H9 (cell line): Measurements from ENCODE around the gene GTF2F2. TPM values are rescaled to one million over a fixed set of nuclear protein-coding genes. Genes with fewer than 3 reads are reported as not detected.

Experiments
- DNase-seq: peaks from one replicate; pipeline ENCODE4 v3.0.0-alpha.2; 2017
- H2AFZ ChIP-seq: one replicate; pipeline ENCODE4 v1.6.1; 2013; ENCODE audit warnings: mild to moderate bottlenecking, low read length, control low read depth, moderate library complexity
- H2AK5ac ChIP-seq: 2 replicates; pipeline ENCODE4 v1.6.1; 2013; ENCODE audit warnings: low read length, control low read depth, mixed read lengths; ENCODE audit not compliant: insufficient read length
- H2BK120ac ChIP-seq: one replicate; pipeline ENCODE4 v1.6.1; 2013; ENCODE audit warnings: low read depth, mild to moderate bottlenecking, low read length, control low read depth, inconsistent platforms; ENCODE audit not compliant: poor library complexity, severe bottlenecking
- H2BK12ac ChIP-seq: 2 replicates; pipeline ENCODE4 v1.6.1; 2013; ENCODE audit warnings: low read length, control low read depth, mixed read lengths, low read depth; ENCODE audit not compliant: insufficient read length
- H2BK15ac ChIP-seq: 2 replicates; pipeline ENCODE4 v1.6.1; 2013; ENCODE audit warnings: low read depth, low read length, control low read depth
- H2BK20ac ChIP-seq: one replicate; pipeline ENCODE4 v1.6.1; 2013; ENCODE audit warnings: low read depth, mild to moderate bottlenecking, low read length, control low read depth, inconsistent platforms; ENCODE audit not compliant: poor library complexity, severe bottlenecking
- H2BK5ac ChIP-seq: 2 replicates; pipeline ENCODE4 v1.6.1; 2013; ENCODE audit warnings: low read length, control low read depth, mixed read lengths; ENCODE audit not compliant: insufficient read length
- H3K14ac ChIP-seq: 2 replicates; pipeline ENCODE4 v1.6.1; 2013; ENCODE audit warnings: low read length, control low read depth; ENCODE audit not compliant: insufficient read depth
- H3K18ac ChIP-seq: 2 replicates; pipeline ENCODE4 v1.6.1; 2013; ENCODE audit warnings: low read depth, mild to moderate bottlenecking, mixed read lengths, low read length, control low read depth; ENCODE audit not compliant: insufficient read length
- H3K23ac ChIP-seq: 2 replicates; pipeline ENCODE4 v1.6.1; 2013; ENCODE audit warnings: low read length, control low read depth, mixed read lengths, low read depth; ENCODE audit not compliant: insufficient read length
- H3K23me2 ChIP-seq: 2 replicates; pipeline ENCODE4 v1.6.1; 2013; ENCODE audit warnings: low read depth, mild to moderate bottlenecking, mixed read lengths, low read length, control low read depth; ENCODE audit not compliant: insufficient read length, poor library complexity, severe bottlenecking
- H3K27ac ChIP-seq: 2 replicates; pipeline ENCODE4 v1.5.1; 2013; ENCODE audit warnings: low read length, control low read depth, mixed read lengths, low read depth; ENCODE audit not compliant: insufficient read length
- H3K27me3 ChIP-seq: 2 replicates; pipeline ENCODE4 v1.6.1; 2013; ENCODE audit warnings: low read length, control low read depth, inconsistent platforms; ENCODE audit not compliant: insufficient read depth
- H3K4ac ChIP-seq: 2 replicates; pipeline ENCODE4 v1.6.1; 2013; ENCODE audit warnings: low read depth, mild to moderate bottlenecking, control low read depth, inconsistent platforms, low read length, moderate library complexity
- H3K4me1 ChIP-seq: 2 replicates; pipeline ENCODE4 v1.6.1; 2013; ENCODE audit warnings: low read length, control low read depth, inconsistent platforms; ENCODE audit not compliant: insufficient read depth
- H3K4me2 ChIP-seq: 2 replicates; pipeline ENCODE4 v1.6.1; 2013; ENCODE audit warnings: low read length, control low read depth, mixed read lengths; ENCODE audit not compliant: insufficient read length, insufficient read depth
- H3K56ac ChIP-seq: 2 replicates; pipeline ENCODE4 v1.6.1; 2013; ENCODE audit warnings: low read depth, mild to moderate bottlenecking, mixed read lengths, low read length, control low read depth; ENCODE audit not compliant: insufficient read length
- H3K79me1 ChIP-seq: 2 replicates; pipeline ENCODE4 v1.6.1; 2013; ENCODE audit warnings: low read depth, mild to moderate bottlenecking, moderate library complexity, low read length, control low read depth, inconsistent platforms; ENCODE audit not compliant: insufficient read depth, poor library complexity, severe bottlenecking
- H3K79me2 ChIP-seq: 2 replicates; pipeline ENCODE4 v1.6.1; 2013; ENCODE audit warnings: low read length, control low read depth, inconsistent platforms; ENCODE audit not compliant: insufficient read depth
- H3K9ac ChIP-seq: 2 replicates; pipeline ENCODE4 v1.6.1; 2013; ENCODE audit warnings: low read length, control low read depth, mixed read lengths; ENCODE audit not compliant: insufficient read length; ENCODE audit errors: extremely low read depth
- H3K9me3 ChIP-seq: one replicate; pipeline ENCODE4 v1.6.1; 2013; ENCODE audit warnings: low read depth, low read length, inconsistent platforms; ENCODE audit not compliant: control insufficient read depth
- H3T11ph ChIP-seq: one replicate; pipeline ENCODE4 v1.6.1; 2013; ENCODE audit warnings: mild to moderate bottlenecking, low read length, control low read depth, inconsistent platforms
- H4K20me1 ChIP-seq: one replicate; pipeline ENCODE4 v1.6.1; 2013; ENCODE audit not compliant: control insufficient read depth, insufficient read length, insufficient read depth
- H4K5ac ChIP-seq: 2 replicates; pipeline ENCODE4 v1.6.1; 2013; ENCODE audit warnings: low read depth, mild to moderate bottlenecking, mixed read lengths, low read length, control low read depth; ENCODE audit not compliant: insufficient read length
- H4K8ac ChIP-seq: replicated peaks from 2 replicates; pipeline ENCODE4 v1.6.1; 2013; ENCODE audit warnings: low read length, control low read depth, mixed read lengths, low read depth; ENCODE audit not compliant: insufficient read length
- H4K91ac ChIP-seq: 2 replicates; pipeline ENCODE4 v1.6.1; 2013; ENCODE audit warnings: low read depth, mild to moderate bottlenecking, moderate library complexity, mixed read lengths, low read length, control low read depth; ENCODE audit not compliant: insufficient read length
- H3K27ac Mint-ChIP-seq, 3 experiments: 2 replicates in 2 of 3; 3 replicates in 1 of 3; pipeline ENCODE4 v1.8.0; 2020 to 2021; ENCODE audit warnings: mixed read lengths in 3 of 3, mild to moderate bottlenecking in 1 of 3, moderate library complexity in 1 of 3
- H3K27me3 Mint-ChIP-seq: 2 replicates; pipeline ENCODE4 v1.8.0; 2021; ENCODE audit warnings: low read depth, mild to moderate bottlenecking, moderate library complexity, mixed read lengths
- H3K36me3 Mint-ChIP-seq, 3 experiments: 2 replicates in 2 of 3; 3 replicates in 1 of 3; pipeline ENCODE4 v1.8.0; 2020 to 2021; ENCODE audit warnings: low read depth in 3 of 3, mixed read lengths in 3 of 3; ENCODE audit not compliant: insufficient read depth in 1 of 3
- H3K4me1 Mint-ChIP-seq, 2 experiments: 2 replicates each; pipeline ENCODE4 v1.8.0; 2020; ENCODE audit warnings: mixed read lengths in 2 of 2
- H3K4me3 Mint-ChIP-seq, 2 experiments: 2 replicates in 1 of 2; 3 replicates in 1 of 2; pipeline ENCODE4 v1.8.0; 2020 to 2021; ENCODE audit warnings: mild to moderate bottlenecking in 2 of 2, mixed read lengths in 2 of 2, moderate library complexity in 1 of 2
- H3K9me3 Mint-ChIP-seq, 2 experiments: 2 replicates in 1 of 2; 3 replicates in 1 of 2; pipeline ENCODE4 v1.8.0; 2020; ENCODE audit warnings: mild to moderate bottlenecking in 2 of 2, mixed read lengths in 2 of 2, moderate library complexity in 1 of 2
- WGBS: extraction: QIAGEN DNeasy Blood & Tissue Kit; methylation state at CpG from one replicate; pipeline ENCODE4 v1.1.7; 2013; ENCODE audit warnings: missing lambda C conversion rate, low lambda C conversion rate, mixed read lengths; ENCODE audit not compliant: insufficient read length; ENCODE audit errors: extremely low coverage; 5-methylcytosine and 5-hydroxymethylcytosine counted together
- total RNA-seq: library from RNA; stranded (reverse); gene quantifications from 2 replicates; pipeline ENCODE4 v1.2.1, GENCODE V29; 2021
- TF ChIP-seq, protein P1 (sequence below): fragments of 200-600 bp; sonication (generic); conservative IDR thresholded peaks from 3 replicates; pipeline ENCODE4 v1.8.0; 2021; ENCODE audit warnings: antibody characterized with exemption, mild to moderate bottlenecking

Gene GTF2F2
- total RNA-seq, 1 experiment from 2014 or later = 29.6 TPM

DNA sequence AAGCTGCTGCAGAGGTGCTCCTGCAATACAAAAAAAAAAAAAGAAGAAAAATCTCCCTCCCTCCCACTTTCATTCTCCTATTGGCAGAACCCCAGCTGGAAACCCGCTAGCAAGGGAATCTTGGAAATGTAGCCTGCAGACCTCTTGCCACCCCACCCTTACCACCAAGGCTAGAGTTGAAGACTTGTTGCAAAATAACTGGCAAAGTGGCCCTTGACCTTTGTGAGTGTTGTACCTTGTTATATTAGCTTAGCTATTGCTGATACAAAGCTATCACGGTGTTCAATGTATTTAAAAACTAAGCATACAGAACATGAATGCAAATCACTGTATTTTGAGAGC is 138.0 kb downstream of the GTF2F2 start:
- H3K4me1 ChIP-seq = no peaks in the 10 kb centered on the region
- no peak overlapping the region for H2BK5ac ChIP-seq

More for the DNA sequence above, 138.0 kb downstream of the GTF2F2 start:
- H3K9ac ChIP-seq = no peak overlapping the region
- no peaks in the 10 kb centered on the region for H3K79me2 ChIP-seq
- H3K4me1 Mint-ChIP-seq = peaks cover 2 to 9% of the 10 kb centered on the region in 2 experiments
- no peak overlapping the region for H3K4me3 Mint-ChIP-seq
- no peak overlapping the region for H2BK120ac ChIP-seq
- H4K20me1 ChIP-seq = no peaks in the 10 kb centered on the region
- no peak overlapping the region for H3T11ph ChIP-seq
- DNase-seq = no peak
- H4K91ac ChIP-seq = no peak overlapping the region
- no peaks in the 10 kb centered on the region for H3K9me3 Mint-ChIP-seq
- no peaks in the 10 kb centered on the region for H3K79me1 ChIP-seq
- no peak overlapping the region for H4K5ac ChIP-seq
- no peaks in the 10 kb centered on the region for H3K9me3 ChIP-seq
- H2BK20ac ChIP-seq = no peak overlapping the region
- 0 out of 7 replicates have a peak overlapping the region, but pooled peaks of 1 of the 3 experiments have one; percentile 33 for H3K27ac Mint-ChIP-seq
- TF ChIP-seq, protein P1, sequence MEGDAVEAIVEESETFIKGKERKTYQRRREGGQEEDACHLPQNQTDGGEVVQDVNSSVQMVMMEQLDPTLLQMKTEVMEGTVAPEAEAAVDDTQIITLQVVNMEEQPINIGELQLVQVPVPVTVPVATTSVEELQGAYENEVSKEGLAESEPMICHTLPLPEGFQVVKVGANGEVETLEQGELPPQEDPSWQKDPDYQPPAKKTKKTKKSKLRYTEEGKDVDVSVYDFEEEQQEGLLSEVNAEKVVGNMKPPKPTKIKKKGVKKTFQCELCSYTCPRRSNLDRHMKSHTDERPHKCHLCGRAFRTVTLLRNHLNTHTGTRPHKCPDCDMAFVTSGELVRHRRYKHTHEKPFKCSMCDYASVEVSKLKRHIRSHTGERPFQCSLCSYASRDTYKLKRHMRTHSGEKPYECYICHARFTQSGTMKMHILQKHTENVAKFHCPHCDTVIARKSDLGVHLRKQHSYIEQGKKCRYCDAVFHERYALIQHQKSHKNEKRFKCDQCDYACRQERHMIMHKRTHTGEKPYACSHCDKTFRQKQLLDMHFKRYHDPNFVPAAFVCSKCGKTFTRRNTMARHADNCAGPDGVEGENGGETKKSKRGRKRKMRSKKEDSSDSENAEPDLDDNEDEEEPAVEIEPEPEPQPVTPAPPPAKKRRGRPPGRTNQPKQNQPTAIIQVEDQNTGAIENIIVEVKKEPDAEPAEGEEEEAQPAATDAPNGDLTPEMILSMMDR = no peak
- no peak overlapping the region for H3K27ac ChIP-seq
- H3K14ac ChIP-seq = no peak overlapping the region
- no peaks in the 10 kb centered on the region for H3K23me2 ChIP-seq
- H3K36me3 Mint-ChIP-seq = peaks cover 6 to 11% (median 8%) of the 10 kb centered on the region in 3 experiments; a peak in 5 of 7 replicates
- no peak overlapping the region for H3K56ac ChIP-seq
- no peak overlapping the region for H3K4ac ChIP-seq
- H4K8ac ChIP-seq = no peak overlapping the region
- H2BK15ac ChIP-seq = no peak overlapping the region
- H3K27me3 Mint-ChIP-seq = no peaks in the 10 kb centered on the region
- no CpG with 5 or more reads among the region's 2 CpGs for WGBS
- H2AFZ ChIP-seq = no peak overlapping the region
- H2BK12ac ChIP-seq = no peak overlapping the region
- no peak overlapping the region for H3K4me2 ChIP-seq
- no peak overlapping the region for H2AK5ac ChIP-seq
- no peak overlapping the region for H3K23ac ChIP-seq
- no peak overlapping the region for H3K18ac ChIP-seq
- H3K27me3 ChIP-seq = no peaks in the 10 kb centered on the region
